Left hindlimb (tissue), 1 donor: Measurements from ENCODE around the gene DNASE1L2.
A peak's percentile ranks its signal among the peaks of the same experiment; 100 is the strongest.

Experiments
- DNase-seq: peaks from one replicate; pipeline ENCODE4 v3.0.0-alpha.2; 2018

DNASE1L2 gene

GRCh38 chr16:2204416-2205103 lies 31.7 kb upstream of the DNASE1L2 start:
- DNase-seq: no peak

GRCh38 chr16:2205104-2205966 lies 30.9 kb upstream of the DNASE1L2 start, which contains the start of gene MLST8:
Gene MLST8 (plus strand): TSS chr16:2205454. CDS start chr16:2206086, 632 bp downstream.
- peak; percentile 91 for DNase-seq

- DNase-seq: no peak
Measured at GRCh38 chr16:2205967-2206313, 30.3 kb upstream of the DNASE1L2 start.

DNA sequence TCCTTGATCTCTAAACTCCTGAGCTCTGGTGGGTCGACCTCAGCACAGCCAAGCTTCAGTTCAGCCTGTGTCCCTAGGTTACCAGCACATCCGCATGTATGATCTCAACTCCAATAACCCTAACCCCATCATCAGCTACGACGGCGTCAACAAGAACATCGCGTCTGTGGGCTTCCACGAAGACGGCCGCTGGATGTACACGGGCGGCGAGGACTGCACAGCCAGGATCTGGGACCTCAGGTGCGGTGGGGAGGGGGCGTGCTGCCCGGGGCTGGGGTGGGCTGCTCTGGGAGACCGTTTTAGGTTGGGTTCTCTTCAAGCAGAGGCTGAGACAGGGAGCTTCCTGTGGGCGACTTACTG lies 29.8 kb upstream of the DNASE1L2 start:
- peak; percentile 40 for DNase-seq

- DNase-seq: no peak
Measured at GRCh38 chr16:2206780-2207433, 29.3 kb upstream of the DNASE1L2 start.

DNA sequence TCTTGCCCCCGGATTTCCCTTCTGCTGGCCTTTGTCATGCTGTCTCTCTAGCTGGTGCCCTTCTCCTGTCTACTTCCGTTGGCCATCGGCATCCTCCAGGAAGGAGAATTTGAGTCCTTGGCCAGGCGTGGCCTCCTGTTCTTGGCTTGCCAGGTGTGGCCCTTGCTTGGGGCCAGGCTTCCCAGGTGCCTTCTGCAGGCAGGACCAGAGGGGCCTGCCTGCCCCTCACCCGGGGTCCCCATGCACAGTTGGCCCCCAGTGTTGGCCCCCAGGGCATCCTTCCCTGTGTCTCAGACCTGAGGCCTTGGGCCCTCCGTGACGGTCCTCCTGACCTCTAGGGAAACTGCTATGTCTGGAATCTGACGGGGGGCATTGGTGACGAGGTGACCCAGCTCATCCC lies 28.4 kb upstream of the DNASE1L2 start:
- no peak for DNase-seq

DNA sequence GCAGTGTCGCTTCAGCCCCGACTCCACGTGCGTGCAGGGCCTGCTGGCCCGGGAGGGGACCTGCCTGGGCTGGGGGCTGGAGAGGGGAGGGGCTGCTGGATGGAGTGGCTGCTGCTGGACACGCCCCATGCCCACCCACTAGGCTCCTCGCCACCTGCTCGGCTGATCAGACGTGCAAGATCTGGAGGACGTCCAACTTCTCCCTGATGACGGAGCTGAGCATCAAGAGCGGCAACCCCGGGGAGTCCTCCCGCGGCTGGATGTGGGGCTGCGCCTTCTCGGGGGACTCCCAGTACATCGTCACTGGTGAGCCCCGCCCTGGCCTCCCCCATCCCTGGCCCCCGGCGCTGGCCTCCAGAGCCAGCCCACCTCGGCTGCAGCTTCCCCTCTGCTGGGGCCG lies 27.9 kb upstream of the DNASE1L2 start:
- peak; percentile 44 for DNase-seq

GRCh38 chr16:2208772-2209171 lies 27.5 kb upstream of the DNASE1L2 start:
- no peak for DNase-seq

GRCh38 chr16:2209258-2210008 lies 26.8 kb upstream of the DNASE1L2 start:
- DNase-seq: no peak

- no peak for DNase-seq
Measured at GRCh38 chr16:2210009-2210332, 26.3 kb upstream of the DNASE1L2 start.

GRCh38 chr16:2210386-2211365 lies 25.6 kb upstream of the DNASE1L2 start, which contains the start of gene BRICD5:
Gene BRICD5 (minus strand): TSS chr16:2210863. CDS start chr16:2210833, 30 bp downstream.
- peak; percentile 31 for DNase-seq

GRCh38 chr16:2211923-2212347 lies 24.3 kb upstream of the DNASE1L2 start:
- DNase-seq: no peak

DNA sequence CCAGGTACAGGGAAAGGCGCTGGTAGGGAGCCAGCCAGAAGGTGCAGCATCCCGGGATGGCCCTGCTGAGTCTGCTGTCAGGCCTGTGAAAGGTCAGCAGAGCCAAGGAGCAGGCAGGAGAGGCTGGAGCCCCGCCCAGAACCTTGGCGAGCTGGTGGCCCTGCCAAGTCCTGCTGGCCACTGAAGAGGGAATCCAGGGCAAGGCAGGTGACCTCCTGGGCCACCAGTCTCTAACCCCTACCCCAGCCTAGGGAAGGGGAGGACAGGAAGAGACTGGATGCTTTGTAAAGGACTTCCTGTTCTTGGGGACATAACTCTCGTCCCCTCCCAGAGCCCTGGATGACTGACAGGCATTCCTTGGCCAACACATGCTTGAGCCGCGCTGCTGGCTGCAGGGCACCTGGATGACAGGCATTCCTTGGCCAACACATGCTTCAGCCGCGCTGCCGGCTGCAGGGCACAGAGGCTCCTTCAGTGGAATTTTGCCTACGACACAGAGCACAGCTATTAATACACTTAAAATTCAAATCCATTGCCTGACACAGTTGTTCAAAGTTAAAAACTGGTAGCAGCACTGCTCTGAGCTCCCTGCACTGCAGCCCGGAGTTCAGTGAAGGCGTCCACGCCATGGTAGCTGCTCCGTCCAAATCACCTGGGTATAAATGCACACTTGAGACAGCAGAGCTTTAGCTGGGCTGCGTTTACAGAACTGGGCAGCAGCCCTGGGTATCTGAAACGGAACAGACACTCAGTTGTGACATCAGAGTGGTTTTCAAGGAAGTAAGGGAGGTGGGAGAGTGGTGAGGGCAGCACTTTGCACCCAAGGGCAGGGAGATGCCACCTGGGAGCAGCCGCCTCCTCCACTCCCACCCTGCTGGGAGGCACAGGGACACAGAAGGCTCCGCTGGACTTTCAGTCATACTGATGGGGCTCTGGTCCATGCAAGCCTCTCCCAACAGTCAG lies 23.6 kb upstream of the DNASE1L2 start:
- DNase-seq: peak; percentile 49

GRCh38 chr16:2213817-2214718 lies 22.2 kb upstream of the DNASE1L2 start:
- DNase-seq: no peak

DNA sequence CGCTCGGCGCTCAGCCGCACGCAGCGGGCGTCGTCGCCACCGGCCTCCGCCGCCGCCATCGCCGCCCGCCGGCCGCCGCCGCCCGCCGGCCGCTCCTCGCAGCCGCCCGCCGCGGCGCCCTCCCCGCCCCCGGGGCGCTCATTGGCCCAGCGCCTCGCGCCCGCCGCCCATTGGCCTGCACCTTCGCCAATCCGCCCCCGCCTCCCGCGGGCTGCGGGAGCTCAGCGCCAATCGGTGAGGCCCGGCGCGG lies 21.6 kb upstream of the DNASE1L2 start, which contains the start of gene PGP:
PGP (minus strand) TSS at position 122 of the 250 bp plus-strand sequence; CDS start at position 59, 63 bp downstream.
- no peak for DNase-seq

GRCh38 chr16:2216330-2216729 lies 19.9 kb upstream of the DNASE1L2 start:
- no peak for DNase-seq

DNA sequence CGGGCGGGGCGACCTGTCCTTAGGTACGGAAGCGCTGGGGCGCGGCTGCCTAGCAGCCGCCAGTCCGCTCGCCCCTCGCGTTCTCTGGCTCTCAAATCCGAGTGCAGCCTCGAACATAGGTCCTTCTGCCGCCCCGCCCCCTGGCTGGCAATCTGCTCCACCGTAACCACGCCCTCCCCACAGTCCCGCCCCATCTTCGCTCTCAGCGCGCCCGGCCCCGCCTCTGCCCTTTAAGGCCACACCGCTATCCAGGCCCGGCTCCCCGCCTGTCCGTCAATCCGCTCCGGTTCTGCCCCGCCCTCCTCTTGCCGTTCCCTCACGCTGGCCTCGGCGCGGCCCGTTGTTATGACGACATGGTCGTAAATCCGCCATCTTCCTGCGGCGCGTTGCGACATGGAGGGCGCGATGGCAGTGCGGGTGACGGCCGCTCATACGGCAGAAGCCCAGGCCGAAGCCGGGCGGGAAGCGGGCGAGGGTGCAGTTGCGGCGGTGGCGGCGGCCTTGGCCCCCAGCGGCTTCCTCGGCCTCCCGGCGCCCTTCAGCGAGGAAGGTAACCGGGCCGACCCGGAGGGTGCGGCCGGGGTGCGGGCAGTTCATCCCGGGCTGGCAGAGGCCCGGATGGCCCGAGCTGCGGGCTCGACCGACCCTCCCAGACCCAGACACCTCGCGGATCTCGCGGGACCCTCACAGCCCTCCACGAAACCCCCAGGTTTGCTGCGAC lies 12.9 kb upstream of the DNASE1L2 start, which contains the start of gene E4F1:
E4F1 (plus strand) TSS at position 371 of the 721 bp plus-strand sequence; CDS start at position 394, 23 bp downstream.
- peak; percentile 99 for DNase-seq

DNA sequence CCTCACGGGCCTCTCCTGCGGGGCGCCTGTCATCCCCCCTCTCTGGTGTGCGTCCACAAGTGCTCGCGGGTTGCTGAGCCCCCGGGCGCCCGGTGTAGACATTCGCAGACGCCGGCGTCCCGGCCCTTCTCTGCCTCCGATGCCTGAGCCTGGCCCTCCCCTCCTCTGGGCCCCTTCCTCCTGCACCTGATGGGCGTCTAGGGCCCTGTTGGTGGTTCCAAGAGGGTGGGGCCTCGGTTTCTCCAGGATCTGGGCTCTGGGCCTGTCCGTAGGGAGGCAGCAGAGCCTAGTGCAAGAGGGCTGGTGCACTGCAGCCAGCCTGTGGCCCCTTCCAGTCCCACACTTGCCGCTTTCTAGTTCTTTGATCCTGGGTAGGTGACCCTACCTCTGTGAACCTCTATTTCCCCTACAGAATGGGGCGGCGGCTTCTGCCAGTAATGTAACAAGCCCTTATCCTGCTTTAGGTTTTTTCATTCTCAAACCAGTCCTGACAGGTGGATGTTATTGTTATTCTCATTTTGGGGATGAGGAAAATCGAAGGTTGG lies 12.2 kb upstream of the DNASE1L2 start:
- DNase-seq: no peak
